Astrocyte (in vitro differentiated cells and primary cell): ENCODE results near the gene GGACT. TPM values are rescaled to one million over a fixed set of nuclear protein-coding genes. Genes with fewer than 3 reads are reported as not detected.

ENCODE experiments used
- DNase-seq: peaks from one replicate; pipeline ENCODE4 v3.0.0-alpha.2; 2010; ENCODE audit warnings: low read depth
- FAIRE-seq: peaks from 2 replicates; lab custom pipeline; 2011; peaks lifted over from hg19 to GRCh38; lab: Jason Lieb, UNC
- H2AFZ ChIP-seq: 2 replicates; pipeline ENCODE4 v1.6.0; 2012; ENCODE audit warnings: low read depth, low read length, inconsistent platforms
- H3K27ac ChIP-seq: 2 replicates; pipeline ENCODE4 v1.5.1; 2011; ENCODE audit warnings: low read depth, low read length, inconsistent platforms
- H3K27me3 ChIP-seq: 2 replicates; pipeline ENCODE4 v1.6.0; 2011; ENCODE audit warnings: low read length, inconsistent platforms; ENCODE audit not compliant: insufficient read depth
- H3K36me3 ChIP-seq: 2 replicates; pipeline ENCODE4 v1.5.1; 2011; ENCODE audit warnings: low read length, inconsistent platforms; ENCODE audit not compliant: insufficient read depth
- H3K4me1 ChIP-seq: 2 replicates; pipeline ENCODE4 v1.5.1; 2011; ENCODE audit warnings: low read length, inconsistent platforms; ENCODE audit not compliant: insufficient read depth
- H3K4me2 ChIP-seq: 2 replicates; pipeline ENCODE4 v1.6.0; 2012; ENCODE audit warnings: low read length, inconsistent platforms
- H3K4me3 ChIP-seq: 2 replicates; pipeline ENCODE4 v1.5.1; 2011; ENCODE audit warnings: low read depth, mild to moderate bottlenecking, low read length, inconsistent platforms; ENCODE audit not compliant: insufficient read depth
- H3K79me2 ChIP-seq: 2 replicates; pipeline ENCODE4 v1.6.0; 2012; ENCODE audit warnings: mild to moderate bottlenecking, low read length, inconsistent platforms; ENCODE audit not compliant: insufficient read depth
- H3K9ac ChIP-seq: 2 replicates; pipeline ENCODE4 v1.6.0; 2012; ENCODE audit warnings: mild to moderate bottlenecking, low read length, inconsistent platforms
- H3K9me3 ChIP-seq: 2 replicates; pipeline ENCODE4 v1.5.1; 2012; ENCODE audit warnings: low read depth, mild to moderate bottlenecking, low read length, inconsistent platforms; ENCODE audit not compliant: insufficient read depth
- H4K20me1 ChIP-seq: 2 replicates; pipeline ENCODE4 v1.6.0; 2012; ENCODE audit warnings: low read length, inconsistent platforms; ENCODE audit not compliant: insufficient read depth
- H3K27ac Mint-ChIP-seq: one replicate; pipeline ENCODE4 v1.8.0; 2021; ENCODE audit warnings: mild to moderate bottlenecking, mixed read lengths; ENCODE audit not compliant: unreplicated experiment
- H3K27me3 Mint-ChIP-seq: one replicate; pipeline ENCODE4 v1.8.0; 2021; ENCODE audit warnings: low read depth, mixed read lengths; ENCODE audit not compliant: unreplicated experiment
- H3K36me3 Mint-ChIP-seq: one replicate; pipeline ENCODE4 v1.8.0; 2021; ENCODE audit warnings: low read depth, mixed read lengths; ENCODE audit not compliant: unreplicated experiment
- H3K4me1 Mint-ChIP-seq: one replicate; pipeline ENCODE4 v1.8.0; 2021; ENCODE audit warnings: low read depth, mixed read lengths; ENCODE audit not compliant: unreplicated experiment
- H3K4me3 Mint-ChIP-seq: one replicate; pipeline ENCODE4 v1.8.0; 2021; ENCODE audit warnings: mild to moderate bottlenecking, moderate library complexity, mixed read lengths; ENCODE audit not compliant: unreplicated experiment
- H3K9me3 Mint-ChIP-seq: one replicate; pipeline ENCODE4 v1.8.0; 2021; ENCODE audit warnings: mild to moderate bottlenecking, mixed read lengths; ENCODE audit not compliant: unreplicated experiment
- CTCF ChIP-seq: IDR thresholded peaks from 2 replicates; pipeline ENCODE4 v1.5.1; 2011; ENCODE audit warnings: low read depth, mild to moderate bottlenecking, inconsistent platforms, low read length, moderate library complexity; ENCODE audit not compliant: insufficient read depth
- EZH2 ChIP-seq: IDR thresholded peaks from 2 replicates; pipeline ENCODE4 v1.6.1; 2012; ENCODE audit warnings: mild to moderate bottlenecking, low read length, inconsistent platforms; ENCODE audit not compliant: insufficient read depth
- total RNA-seq: library from RNA; stranded (reverse); gene quantifications from 2 replicates; pipeline ENCODE4 v1.2.1, GENCODE V29; 2021

Gene GGACT
- total RNA-seq, 1 donor from 2014 or later, result 7.7 TPM

GRCh38 chr13:100535426-100536135 is 53.0 kb downstream of the GGACT start:
- no peak for TF ChIP-seq EZH2
- no peak for TF ChIP-seq CTCF
- peaks cover 1% of the 10 kb centered on the region for H3K4me1 Mint-ChIP-seq
- FAIRE-seq (no peak), DNase-seq (no peak)
- H3K9me3 ChIP-seq, result no peaks in the 10 kb centered on the region
- no peaks in the 10 kb centered on the region for H3K9me3 Mint-ChIP-seq
- no peak overlapping the region for H3K27ac Mint-ChIP-seq
- no peak overlapping the region for H3K4me2 ChIP-seq
- H3K36me3 ChIP-seq, result no peaks in the 10 kb centered on the region
- H3K4me1 ChIP-seq, result no peaks in the 10 kb centered on the region
- H3K36me3 Mint-ChIP-seq, result peaks cover 4% of the 10 kb centered on the region
- H3K27ac ChIP-seq, result no peak overlapping the region
- H3K27me3 Mint-ChIP-seq, result no peaks in the 10 kb centered on the region
- H3K79me2 ChIP-seq, result no peaks in the 10 kb centered on the region
- no peaks in the 10 kb centered on the region for H3K27me3 ChIP-seq
- H3K9ac ChIP-seq, result no peak overlapping the region
- H3K4me3 ChIP-seq, result no peak overlapping the region
- H4K20me1 ChIP-seq, result no peaks in the 10 kb centered on the region
- no peak overlapping the region for H3K4me3 Mint-ChIP-seq
- no peak overlapping the region for H2AFZ ChIP-seq

- Histone ChIP-seq H3K4me3 (no peak overlapping the region), H3K9me3 (no peaks in the 10 kb centered on the region), H4K20me1 (no peaks in the 10 kb centered on the region), H3K36me3 (no peaks in the 10 kb centered on the region), H3K4me2 (no peak overlapping the region), H2AFZ (no peak overlapping the region), H3K79me2 (no peaks in the 10 kb centered on the region), H3K27ac (no peak overlapping the region), H3K9ac (no peak overlapping the region), H3K4me1 (no peaks in the 10 kb centered on the region), H3K27me3 (no peaks in the 10 kb centered on the region)
- TF ChIP-seq CTCF, result no peak
- TF ChIP-seq EZH2, result no peak
- Mint-ChIP-seq H3K9me3 (no peaks in the 10 kb centered on the region), H3K27me3 (no peaks in the 10 kb centered on the region), H3K36me3 (peaks cover 4% of the 10 kb centered on the region), H3K27ac (no peak overlapping the region), H3K4me1 (peaks cover 2% of the 10 kb centered on the region), H3K4me3 (no peak overlapping the region)
- FAIRE-seq (no peak), DNase-seq (no peak)
Observed at GRCh38 chr13:100534911-100535310, 53.7 kb downstream of the GGACT start.

- Histone ChIP-seq H3K4me3 (no peak overlapping the region), H2AFZ (no peak overlapping the region), H3K4me2 (no peak overlapping the region), H3K4me1 (no peaks in the 10 kb centered on the region), H3K9me3 (no peaks in the 10 kb centered on the region), H3K9ac (no peak overlapping the region), H3K27me3 (no peaks in the 10 kb centered on the region), H3K79me2 (no peaks in the 10 kb centered on the region), H3K36me3 (no peaks in the 10 kb centered on the region), H3K27ac (no peak overlapping the region), H4K20me1 (no peaks in the 10 kb centered on the region)
- Mint-ChIP-seq H3K9me3 (no peaks in the 10 kb centered on the region), H3K27ac (no peak overlapping the region), H3K27me3 (no peaks in the 10 kb centered on the region), H3K4me3 (no peak overlapping the region), H3K36me3 (peaks cover 4% of the 10 kb centered on the region), H3K4me1 (peaks cover 2% of the 10 kb centered on the region)
- DNase-seq (no peak), FAIRE-seq (no peak)
- TF ChIP-seq CTCF (no peak), EZH2 (no peak)
Observed at GRCh38 chr13:100534147-100534843, 54.3 kb downstream of the GGACT start.
